ENCODE results near the gene ZDHHC14. TPM values are rescaled to one million over a fixed set of nuclear protein-coding genes. Genes with fewer than 3 reads are reported as not detected.

Gene ZDHHC14
- total RNA-seq, 6 experiments from 2014 or later: 5.2 to 6.7 (median 6.0) TPM

DNA sequence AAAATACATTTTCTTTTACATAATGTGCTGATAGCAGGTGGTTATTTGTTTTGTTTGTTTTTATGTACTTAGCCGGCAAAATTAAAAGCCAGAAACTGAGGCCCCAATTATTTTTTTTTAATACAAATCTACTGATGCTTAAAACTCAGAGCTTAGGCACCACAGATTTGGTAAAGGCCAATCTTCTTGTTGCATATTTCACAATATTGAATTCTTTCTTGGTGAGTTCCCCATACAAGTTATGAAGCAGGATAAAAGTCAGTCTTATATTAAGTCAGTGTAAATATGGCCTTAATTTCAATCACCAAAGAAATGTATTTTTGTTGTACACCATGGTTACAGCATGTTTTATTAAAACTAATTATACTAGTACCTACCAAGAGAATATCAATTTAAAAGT is 16.3 kb upstream of the ZDHHC14 start:
- Mint-ChIP-seq H3K4me1 (ENCODE audit: low read depth) (no peaks in the 10 kb centered on the region), H3K27me3 (ENCODE audit: insufficient read depth) (peaks cover 24% of the 10 kb centered on the region), H3K36me3 (ENCODE audit: low read depth) (no peaks in the 10 kb centered on the region), H3K9me3 (no peaks in the 10 kb centered on the region), H3K27ac (no peak overlapping the region), H3K4me3 (no peak overlapping the region)
- DNase-seq: no peak
- TF ChIP-seq, protein P1, sequence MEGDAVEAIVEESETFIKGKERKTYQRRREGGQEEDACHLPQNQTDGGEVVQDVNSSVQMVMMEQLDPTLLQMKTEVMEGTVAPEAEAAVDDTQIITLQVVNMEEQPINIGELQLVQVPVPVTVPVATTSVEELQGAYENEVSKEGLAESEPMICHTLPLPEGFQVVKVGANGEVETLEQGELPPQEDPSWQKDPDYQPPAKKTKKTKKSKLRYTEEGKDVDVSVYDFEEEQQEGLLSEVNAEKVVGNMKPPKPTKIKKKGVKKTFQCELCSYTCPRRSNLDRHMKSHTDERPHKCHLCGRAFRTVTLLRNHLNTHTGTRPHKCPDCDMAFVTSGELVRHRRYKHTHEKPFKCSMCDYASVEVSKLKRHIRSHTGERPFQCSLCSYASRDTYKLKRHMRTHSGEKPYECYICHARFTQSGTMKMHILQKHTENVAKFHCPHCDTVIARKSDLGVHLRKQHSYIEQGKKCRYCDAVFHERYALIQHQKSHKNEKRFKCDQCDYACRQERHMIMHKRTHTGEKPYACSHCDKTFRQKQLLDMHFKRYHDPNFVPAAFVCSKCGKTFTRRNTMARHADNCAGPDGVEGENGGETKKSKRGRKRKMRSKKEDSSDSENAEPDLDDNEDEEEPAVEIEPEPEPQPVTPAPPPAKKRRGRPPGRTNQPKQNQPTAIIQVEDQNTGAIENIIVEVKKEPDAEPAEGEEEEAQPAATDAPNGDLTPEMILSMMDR (IDR thresholded peaks at IDR 0.05): no peak

DNA sequence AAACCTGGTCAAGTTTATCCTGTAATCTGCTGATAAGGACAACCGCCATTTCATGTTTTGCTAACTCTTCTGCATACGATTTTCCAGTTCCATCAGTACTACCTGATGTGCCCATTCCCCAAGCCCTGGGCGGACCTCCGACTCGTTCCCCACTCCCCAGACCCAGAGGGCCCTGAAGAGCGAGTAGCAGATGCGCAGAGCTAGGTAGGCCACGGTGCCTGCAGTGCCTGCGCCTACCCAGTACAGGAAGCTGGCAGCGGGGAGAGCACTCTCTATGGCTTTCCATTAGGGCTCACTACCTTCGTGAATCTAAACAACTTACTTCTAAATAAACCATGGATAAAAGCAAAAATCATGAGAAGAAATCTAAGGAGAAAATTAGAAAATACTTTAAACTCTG is 14.3 kb upstream of the ZDHHC14 start:
- H3K4me3 Mint-ChIP-seq: no peak overlapping the region
- H3K4me1 Mint-ChIP-seq (ENCODE audit: low read depth): no peaks in the 10 kb centered on the region
- no peaks in the 10 kb centered on the region for H3K36me3 Mint-ChIP-seq (ENCODE audit: low read depth)
- no peaks in the 10 kb centered on the region for H3K9me3 Mint-ChIP-seq
- no peak overlapping the region for H3K27ac Mint-ChIP-seq
- DNase-seq: no peak
- peaks cover 28% of the 10 kb centered on the region for H3K27me3 Mint-ChIP-seq (ENCODE audit: insufficient read depth)
- TF ChIP-seq, protein P1 (IDR thresholded peaks at IDR 0.05): no peak

DNA sequence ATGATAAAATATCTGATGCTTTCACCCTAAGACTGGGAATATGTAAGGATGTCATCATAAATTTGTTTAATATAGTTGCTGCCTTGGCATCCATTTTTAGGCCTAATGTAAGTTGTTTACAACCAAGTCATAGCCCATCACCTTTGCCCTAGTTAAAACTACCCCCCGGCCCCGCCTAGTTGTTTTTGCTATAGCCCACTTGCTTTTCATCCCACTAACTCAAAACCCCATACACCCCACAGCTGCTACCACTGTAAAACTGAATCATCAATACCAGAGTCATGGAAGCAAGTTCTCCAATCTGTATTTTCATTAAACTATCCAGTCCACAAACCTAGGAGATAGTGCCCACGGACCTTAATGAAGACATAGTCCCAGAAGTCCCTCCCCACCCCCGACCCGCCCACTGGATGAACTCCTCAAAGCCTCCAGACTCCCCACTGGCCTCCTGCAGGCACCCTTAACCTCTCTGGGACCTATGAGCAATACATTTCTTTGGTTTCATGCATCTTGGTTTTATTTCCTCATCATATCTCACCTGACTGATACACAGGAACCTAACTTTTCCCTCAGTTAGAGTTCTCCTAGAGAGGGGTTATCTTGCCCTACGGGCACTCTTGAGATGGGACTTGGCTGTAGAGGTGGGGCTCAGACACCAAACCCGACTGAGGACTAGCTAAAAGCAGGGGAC is 12.5 kb upstream of the ZDHHC14 start:
- no peaks in the 10 kb centered on the region for H3K36me3 Mint-ChIP-seq (ENCODE audit: low read depth)
- DNase-seq: no peak
- no peak overlapping the region for H3K27ac Mint-ChIP-seq
- no peaks in the 10 kb centered on the region for H3K9me3 Mint-ChIP-seq
- peaks cover 30% of the 10 kb centered on the region for H3K27me3 Mint-ChIP-seq (ENCODE audit: insufficient read depth)
- TF ChIP-seq, protein P1 (IDR thresholded peaks at IDR 0.05): no peak
- H3K4me3 Mint-ChIP-seq: no peak overlapping the region
- no peaks in the 10 kb centered on the region for H3K4me1 Mint-ChIP-seq (ENCODE audit: low read depth)

DNA sequence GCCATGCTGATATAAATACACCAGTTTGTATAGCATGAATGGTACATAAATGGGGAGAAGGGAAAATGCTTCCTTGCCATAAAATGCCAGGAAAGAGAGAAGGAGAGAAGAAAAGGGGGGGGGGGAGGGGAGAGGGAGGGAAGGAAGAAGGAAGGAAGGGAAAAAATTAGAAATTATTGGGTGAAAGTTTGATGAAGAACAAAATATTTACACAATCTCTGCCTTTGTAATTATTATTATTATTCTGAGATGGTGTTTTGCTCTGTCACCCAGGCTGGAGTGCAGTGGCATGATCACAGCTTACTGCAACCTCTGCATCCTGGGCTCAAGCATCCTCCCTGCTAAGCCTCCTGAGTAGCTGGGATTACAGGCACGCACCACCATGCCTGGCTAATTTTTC is 10.2 kb upstream of the ZDHHC14 start:
- Mint-ChIP-seq H3K36me3 (ENCODE audit: low read depth) (no peaks in the 10 kb centered on the region), H3K27me3 (ENCODE audit: insufficient read depth) (peaks cover 28% of the 10 kb centered on the region), H3K9me3 (no peaks in the 10 kb centered on the region), H3K27ac (no peak overlapping the region), H3K4me3 (no peak overlapping the region), H3K4me1 (ENCODE audit: low read depth) (no peaks in the 10 kb centered on the region)
- TF ChIP-seq, protein P1 (IDR thresholded peaks at IDR 0.05): no peak
- DNase-seq: no peak

DNA sequence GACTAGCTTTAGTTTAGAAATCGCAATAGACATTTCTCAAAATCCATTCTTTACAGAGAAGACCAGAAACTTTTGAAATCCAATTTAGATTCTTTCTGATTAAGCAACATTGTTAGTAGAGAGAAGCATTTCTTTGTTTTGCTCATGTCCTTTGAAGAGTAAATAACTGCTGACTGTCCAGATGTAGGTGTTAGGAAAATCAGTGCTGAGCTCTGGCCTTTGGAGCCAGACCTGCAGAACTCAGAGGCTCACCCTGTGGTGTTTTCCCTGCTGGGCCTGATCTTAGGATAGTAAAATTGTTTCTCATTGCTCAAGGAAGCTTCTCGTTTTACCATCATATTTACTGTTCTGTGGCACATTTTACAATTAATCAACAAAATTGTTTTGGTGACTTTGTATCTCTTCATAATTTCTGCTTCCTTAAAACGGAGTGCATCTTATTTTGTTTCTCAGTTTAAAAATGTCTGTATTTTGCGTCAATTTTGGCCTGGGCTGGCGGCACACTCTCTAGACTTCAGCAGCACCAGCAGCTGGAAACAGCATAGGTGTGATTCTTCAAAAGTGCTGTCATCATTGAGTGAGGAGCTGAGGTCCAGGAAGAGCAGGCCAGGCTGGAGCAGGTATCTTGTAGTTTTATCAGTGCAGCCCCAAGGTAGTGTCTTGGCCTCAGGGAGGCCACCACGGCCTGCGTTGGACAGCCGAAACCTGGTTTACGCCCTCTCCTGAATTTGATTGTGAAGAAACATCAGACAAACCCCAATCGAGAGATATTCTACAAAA is 8.3 kb upstream of the ZDHHC14 start:
- H3K9me3 Mint-ChIP-seq: no peaks in the 10 kb centered on the region
- no peak overlapping the region for H3K4me3 Mint-ChIP-seq
- peaks cover 16% of the 10 kb centered on the region for H3K27me3 Mint-ChIP-seq (ENCODE audit: insufficient read depth)
- no peak for DNase-seq
- no peaks in the 10 kb centered on the region for H3K36me3 Mint-ChIP-seq (ENCODE audit: low read depth)
- H3K4me1 Mint-ChIP-seq (ENCODE audit: low read depth): 0 out of 2 replicates have a peak, but pooled peaks cover 6% of the 10 kb centered on the region
- TF ChIP-seq, protein P1 (IDR thresholded peaks at IDR 0.05): no peak
- H3K27ac Mint-ChIP-seq: no peak overlapping the region

Measured in HFFc6 (cell line).